NCI-H2227 treated with DMSO at 0.1 percent for 48 hours (cell line): ENCODE results near the gene GLMP.

Source experiments
- DNase-seq: peaks from one replicate; lab custom pipeline; 2025; lab: John Stamatoyannopoulos, UW

The GLMP gene

GRCh38 chr1:156249593-156249992 is 45.9 kb downstream of the GLMP start:
- no peak for DNase-seq

- DNase-seq: no peak
These were observed 47.2 kb downstream of the GLMP start for GRCh38 chr1:156248323-156248683.

GRCh38 chr1:156247460-156248322 is 47.8 kb downstream of the GLMP start, which contains the start of gene PAQR6:
PAQR6 (minus strand) TSS chr1:156248056; CDS start chr1:156246731, 1,325 bp downstream.
- no peak for DNase-seq

GRCh38 chr1:156246781-156247459 is 48.6 kb downstream of the GLMP start:
- no peak for DNase-seq

GRCh38 chr1:156246241-156246780 is 49.2 kb downstream of the GLMP start:
- DNase-seq: no peak

GRCh38 chr1:156245451-156246232 is 49.8 kb downstream of the GLMP start:
- DNase-seq: no peak

- no peak for DNase-seq
These were observed 50.8 kb downstream of the GLMP start for GRCh38 chr1:156244712-156245111.

GRCh38 chr1:156244126-156244525 is 51.4 kb downstream of the GLMP start:
- DNase-seq: no peak

GRCh38 chr1:156242738-156243137 is 52.7 kb downstream of the GLMP start:
- no peak for DNase-seq
